HG02970 (cell line): Measurements from ENCODE around the gene CDHR3.
"Not testable (repeated sequence)": the region's sequence is repeated elsewhere in the genome, so short reads cannot be mapped to it uniquely, and the experiment has no call there.

ENCODE experiments used
- ATAC-seq: cut with Tn5 transposase; IDR thresholded peaks from one replicate; pipeline ENCODE4 v1.9.1; 2021; ENCODE audit warnings: mild to moderate bottlenecking, moderate library complexity, moderate number of reproducible peaks; ENCODE audit not compliant: unreplicated experiment, low FRiP score

The CDHR3 gene

DNA sequence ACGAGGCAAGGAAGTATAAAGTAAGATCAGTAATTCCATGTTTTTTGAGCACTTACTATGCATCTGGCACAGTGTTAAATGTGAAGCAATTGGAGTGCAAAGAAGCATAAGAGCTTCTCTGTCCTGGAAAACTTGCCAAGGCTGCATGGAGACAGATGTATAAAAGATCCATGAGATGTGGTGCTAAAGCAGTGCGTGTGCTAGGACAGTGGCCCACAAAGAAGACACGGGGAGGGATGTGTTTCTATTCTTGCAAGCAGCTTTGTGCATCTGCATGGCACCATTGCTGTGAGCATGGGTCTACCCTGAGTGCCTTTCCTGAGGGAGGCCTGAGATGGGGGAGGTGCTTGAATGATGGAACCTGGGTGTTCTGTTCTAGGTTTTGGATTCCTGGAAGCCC is 5.1 kb upstream of the CDHR3 start:
- ATAC-seq, result no peak

DNA sequence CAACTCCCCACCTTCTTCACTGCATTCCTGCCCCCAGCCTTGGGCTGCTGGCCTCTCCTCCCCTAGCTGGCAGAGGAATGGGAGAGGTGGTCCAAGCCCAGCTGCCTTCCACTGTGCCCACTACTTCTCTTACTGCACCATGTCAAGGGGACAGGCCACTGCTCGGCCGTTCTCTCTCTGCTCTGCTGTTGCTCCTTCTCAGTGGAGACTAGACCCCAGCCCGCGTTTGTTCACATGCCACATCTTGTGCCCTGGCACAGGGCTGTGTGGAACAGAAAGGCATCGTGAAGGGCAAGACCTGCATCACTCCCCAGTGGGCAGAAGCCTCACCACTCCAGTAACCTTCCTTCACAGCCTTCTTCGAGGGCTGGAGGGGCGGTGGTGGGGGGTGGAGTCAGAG is 711 bp upstream of the CDHR3 start:
- no peak for ATAC-seq

DNA sequence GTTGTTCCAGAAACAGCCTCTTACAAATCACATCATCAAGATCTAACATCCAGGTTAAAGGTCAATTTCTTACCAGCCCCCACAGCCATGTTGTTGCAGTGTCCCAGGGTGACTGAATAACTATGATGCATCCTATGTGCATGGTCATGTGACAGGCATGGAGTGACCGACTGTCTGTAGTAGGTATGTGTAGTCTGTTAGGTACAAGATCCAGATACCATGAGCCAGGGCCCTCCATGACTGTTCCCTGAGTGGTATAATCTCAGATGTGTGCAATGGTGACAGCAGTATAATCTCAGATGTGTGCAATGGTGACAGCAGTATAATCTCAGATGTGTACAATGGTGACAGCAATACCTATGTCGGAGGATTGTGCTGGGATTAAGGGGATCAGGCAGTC is 8.8 kb downstream of the CDHR3 start:
- ATAC-seq, result no peak

DNA sequence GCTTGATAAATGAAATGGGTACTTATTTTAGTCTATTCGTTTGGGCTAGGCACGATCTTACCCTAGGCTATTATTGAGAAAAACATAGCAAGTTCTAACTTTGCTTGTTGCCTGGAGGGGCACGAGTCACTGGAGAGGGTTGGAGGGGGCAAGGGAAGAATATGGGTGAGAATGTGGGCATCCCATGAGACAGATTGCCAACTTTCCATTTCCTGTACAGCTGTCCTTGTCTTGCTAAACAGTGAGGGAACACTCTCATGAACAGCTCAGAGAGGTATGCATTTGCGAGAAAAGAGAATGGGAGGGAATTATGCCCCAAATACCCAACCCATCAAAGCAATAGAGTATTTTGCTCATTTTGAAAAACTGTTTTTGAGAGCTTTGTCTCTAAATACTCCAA is 9.2 kb downstream of the CDHR3 start:
- no peak for ATAC-seq

DNA sequence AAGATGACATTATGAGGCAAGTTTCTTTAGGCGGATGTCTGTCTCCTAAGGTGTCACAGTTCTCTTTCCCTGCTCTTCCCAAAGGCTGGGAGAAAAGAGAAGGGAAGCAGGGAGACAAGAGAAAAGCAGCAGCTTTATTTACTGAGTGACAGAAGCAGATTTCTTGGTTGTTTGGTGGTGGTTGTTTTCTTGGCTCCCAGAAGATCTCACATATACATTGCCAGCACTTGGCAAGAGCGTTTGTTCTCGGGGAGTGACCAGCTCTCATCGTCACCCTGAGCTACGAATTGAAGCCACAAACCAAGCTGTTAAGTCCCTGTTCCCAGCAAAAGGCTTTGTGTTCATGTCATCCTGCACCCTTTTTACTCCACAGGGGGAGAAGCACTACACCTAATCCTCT is 11.4 kb downstream of the CDHR3 start:
- ATAC-seq, result no peak

DNA sequence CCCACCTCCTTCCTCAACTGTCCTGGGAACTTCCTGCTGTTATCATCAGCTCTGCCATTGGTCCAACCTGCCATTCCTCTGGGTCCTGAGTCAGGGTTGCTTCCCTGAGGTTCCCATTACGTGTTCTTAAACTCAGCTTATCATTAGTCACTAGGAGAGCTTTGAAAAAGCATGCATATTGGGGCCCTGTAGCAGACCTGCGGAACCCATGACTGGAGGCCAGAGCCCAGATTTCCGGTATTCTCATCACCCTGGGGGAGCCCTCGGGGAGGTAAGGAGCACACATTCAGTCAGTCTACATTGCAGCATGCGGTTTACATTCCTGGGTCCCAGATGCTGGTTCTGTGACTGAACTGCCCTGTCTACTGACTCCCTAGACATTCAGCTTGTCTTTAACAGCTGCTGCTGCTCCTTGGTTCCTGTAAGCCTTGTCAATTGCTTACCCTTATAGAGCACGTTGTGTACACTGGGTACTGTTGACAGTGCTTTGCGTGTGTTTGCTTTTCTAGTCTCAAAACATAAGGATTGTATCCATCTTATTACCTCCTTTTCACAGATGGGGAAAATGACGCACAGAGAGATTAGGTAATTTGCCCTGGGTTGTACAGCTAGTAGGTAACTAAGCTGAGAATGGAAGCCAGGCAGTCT is 12.8 kb downstream of the CDHR3 start:
- ATAC-seq, result no peak

DNA sequence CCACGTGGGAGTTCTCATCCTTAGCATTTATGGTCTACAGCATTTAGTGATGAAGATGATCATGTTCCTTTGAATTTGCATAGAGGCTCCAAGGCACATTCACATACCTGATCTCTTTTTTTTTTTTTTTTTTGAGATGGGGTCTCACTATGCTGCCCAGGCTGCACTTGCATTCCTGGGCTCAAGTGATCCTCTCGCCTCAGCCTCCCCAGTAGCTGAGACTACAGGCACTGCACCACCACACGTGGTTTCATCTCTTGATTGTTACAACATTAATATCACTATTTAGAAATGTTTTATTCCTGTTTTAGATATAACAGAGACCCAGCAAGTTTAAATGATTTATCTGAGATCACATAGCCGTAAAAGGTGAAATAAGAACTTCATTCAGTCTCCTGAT is 13.8 kb downstream of the CDHR3 start:
- ATAC-seq, result no peak

DNA sequence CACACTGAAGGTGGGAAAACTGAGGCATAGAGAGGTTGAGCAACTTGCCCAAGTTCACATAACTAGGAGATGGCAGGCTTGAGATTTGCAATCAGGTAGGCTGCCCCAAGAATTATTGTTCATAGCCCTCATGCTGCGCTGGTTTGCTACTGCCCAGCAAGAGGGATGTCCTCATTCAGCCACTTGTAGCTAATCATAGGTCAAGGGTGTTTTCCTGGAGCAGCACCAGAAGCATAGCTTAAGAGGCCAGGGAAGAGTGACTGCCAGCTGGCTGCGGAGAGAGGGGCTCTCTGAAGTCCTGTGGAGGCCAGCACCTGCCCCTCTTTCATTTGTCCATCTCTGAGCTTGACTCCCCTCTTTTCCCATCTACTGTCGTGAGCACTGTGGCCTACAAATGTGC is 15.0 kb downstream of the CDHR3 start:
- ATAC-seq, result no peak

DNA sequence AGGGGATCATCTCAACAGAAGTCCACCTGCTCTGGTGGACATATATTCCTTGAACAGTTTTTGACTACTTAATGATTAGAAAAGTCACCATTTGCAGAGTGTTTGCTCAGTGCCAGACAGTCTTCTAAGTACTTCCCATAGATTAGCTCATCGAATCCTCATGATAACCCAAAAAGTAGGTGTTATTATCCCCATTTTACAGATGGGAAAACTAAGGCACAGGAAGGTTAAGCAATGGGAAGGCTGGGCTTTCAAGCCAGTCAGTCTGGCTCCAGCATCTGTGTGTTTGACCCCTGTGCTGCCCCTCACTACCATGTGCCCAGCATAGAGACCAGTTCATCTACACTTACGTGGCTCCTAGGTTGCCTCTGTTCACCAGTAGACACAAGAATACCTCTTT is 15.9 kb downstream of the CDHR3 start:
- ATAC-seq, result no peak

DNA sequence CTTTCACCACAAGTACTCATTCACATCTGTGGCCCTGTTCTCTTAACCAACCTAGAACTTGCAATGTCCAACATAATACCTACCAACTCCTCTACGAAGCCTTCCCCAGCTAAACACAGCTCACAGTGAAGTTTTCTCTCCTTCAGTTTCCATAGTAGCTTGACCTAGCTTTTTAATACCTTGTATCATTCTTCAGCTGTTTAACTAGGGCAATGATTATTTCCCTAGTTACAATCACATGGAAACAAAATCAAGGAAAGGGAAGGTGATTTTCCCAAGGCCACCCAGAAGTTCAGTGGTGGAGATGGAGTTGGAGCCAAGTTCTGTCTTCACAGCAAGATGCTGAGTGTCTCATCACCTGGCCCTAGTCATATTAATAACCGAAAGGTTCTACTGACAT is 16.3 kb downstream of the CDHR3 start:
- no peak for ATAC-seq

DNA sequence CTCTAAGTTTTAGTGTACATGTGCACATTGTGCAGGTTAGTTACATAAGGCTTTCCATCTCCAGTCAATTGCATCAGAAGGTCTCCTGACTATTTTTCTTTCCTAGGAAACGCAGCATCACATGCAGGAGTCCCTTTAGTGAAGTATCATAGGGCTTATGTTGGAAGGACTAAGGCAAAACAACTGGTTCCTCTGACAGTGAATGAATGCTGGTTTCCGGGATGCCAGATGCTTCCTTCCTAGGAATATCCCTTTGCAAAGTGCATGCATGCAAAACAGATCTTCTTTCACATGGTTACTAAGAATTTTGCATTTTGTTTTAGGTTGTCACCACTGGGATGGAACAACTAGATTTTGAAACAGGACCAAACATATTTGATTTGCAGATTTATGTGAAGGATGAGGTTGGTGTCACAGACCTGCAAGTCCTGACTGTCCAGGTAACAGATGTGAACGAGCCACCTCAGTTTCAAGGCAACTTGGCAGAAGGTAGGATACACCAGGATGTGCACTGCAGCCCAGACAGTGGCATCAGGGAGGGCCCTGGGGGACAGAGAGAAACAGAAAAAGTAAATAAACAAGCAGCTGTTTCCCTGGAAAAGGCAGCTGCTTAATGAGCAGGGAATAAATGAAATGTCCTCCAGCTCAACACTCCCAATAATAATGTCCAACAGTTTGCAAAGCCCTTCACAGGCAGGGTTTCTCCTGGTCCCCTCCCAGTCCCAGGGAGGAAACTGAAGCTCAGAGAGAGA is 17.8 kb downstream of the CDHR3 start:
- ATAC-seq, result no peak

DNA sequence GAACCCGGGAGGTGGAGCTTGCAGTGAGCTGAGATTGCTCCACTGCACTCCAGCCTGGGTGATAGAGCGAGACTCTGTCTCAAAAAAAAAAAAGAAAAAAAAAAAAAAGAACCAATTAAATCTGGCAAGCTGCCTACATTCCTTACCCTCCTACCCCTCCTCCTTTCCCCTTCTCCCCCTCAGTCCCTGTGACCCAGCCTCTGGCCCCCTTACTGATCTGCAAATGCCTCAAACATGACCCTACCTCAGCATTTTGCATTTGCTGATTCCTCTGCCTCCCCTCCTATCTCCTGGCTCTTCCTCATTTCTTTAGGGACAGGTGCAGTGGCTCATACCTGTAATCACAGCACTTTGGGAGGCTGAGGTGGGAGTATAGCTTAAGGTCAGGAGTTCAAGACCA is 19.3 kb downstream of the CDHR3 start:
- ATAC-seq, result no peak

DNA sequence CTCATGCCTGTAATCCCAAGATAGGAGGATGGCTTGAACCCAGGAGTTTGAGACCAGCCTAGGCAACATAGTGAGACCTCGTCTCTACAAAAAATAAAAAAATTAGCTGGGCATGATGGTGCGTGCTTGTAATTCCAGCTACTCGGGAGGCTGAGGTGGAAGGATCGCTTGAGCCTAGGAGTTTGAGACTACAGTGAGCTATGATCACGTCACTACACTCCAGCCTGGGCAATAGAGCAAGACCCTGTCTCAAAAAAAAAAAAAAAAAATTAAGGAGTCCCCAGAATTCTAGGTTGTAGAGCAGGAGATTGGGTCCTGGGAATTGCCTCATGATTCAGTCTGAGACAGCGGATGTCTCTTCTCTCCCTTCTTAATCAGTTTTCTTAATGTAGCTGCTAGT is 21.7 kb downstream of the CDHR3 start:
- ATAC-seq, result not testable (repeated sequence)

DNA sequence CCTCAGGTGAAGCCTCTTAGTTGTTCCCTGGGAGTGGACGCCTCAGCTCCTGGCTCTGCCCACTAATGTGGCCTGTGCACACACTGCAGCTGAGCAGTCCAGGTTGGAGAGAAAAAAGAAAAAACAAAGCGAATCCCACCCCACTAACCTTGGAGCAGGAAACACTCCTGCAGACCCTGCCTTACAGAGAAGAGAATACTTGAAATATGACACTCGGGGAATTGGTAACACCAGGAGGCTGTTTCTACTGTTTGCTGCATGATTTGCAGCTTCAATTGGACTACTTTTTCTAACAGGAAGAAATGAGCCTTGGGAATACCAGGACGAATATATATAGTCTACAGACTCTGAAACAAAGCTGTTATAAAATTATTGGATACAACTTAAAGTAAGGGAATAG is 22.2 kb downstream of the CDHR3 start:
- ATAC-seq, result no peak

DNA sequence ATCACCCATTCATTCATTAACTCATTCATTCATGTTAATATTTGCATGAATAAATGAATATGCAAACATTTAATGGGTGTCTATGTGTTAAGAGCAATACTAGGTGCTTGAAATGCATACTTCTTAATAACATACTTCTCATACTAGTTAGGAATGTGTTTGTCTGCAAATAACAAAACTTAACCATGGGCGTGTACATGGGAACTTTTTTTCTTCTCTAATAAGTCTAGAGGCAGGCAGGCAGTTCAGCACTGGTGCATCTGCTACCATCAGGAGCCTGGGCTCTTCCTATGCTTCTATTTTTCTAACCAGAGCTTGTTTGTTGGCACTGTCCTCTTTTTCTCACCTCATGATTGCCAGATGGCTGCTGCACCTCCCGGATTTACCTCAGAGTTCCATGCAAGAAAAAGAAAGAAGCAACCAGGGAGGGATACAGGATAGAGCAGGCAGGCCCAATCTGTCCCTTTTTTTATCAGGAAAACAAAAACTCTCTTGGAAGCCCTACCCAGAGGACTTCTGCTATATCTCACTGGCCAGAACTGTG is 22.7 kb downstream of the CDHR3 start:
- ATAC-seq, result no peak

DNA sequence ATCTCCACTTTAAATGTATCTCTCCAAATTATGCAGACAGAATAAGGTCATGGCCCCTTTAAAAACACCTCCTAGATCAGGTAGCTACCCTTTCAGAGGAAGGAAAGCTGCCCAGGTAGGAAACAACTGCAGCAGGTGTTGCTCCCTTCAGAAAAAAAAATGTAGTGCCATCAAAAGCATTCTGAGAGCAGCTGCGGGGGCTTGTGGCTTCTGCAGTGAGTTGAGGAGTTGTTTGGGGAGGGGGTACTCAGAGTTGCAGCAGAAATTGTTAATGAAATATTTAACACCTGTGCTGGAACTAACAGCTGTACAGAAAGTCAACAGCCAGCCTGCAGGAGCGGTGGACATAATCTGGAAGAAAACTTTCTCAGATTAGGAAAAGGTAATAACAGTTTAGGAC is 24.0 kb downstream of the CDHR3 start:
- ATAC-seq, result no peak

DNA sequence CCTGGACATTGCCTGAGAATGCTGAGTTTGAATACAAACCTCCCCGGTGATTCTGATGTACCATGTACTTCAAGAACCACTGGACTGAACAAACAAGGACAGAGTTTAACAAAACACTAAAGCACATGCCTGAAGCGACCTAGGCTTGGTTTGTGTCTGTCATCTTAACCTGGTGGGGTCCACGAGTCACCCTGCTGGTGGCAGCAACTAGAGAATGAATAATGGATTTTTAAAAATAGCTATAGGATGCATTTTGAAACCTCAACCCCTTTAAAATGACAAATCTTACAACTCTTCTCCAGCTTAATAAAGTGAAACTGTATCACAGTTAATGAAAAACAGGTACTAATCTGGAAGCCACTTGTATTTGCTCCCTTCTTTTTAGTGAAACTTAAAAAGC is 25.2 kb downstream of the CDHR3 start:
- ATAC-seq, result no peak

DNA sequence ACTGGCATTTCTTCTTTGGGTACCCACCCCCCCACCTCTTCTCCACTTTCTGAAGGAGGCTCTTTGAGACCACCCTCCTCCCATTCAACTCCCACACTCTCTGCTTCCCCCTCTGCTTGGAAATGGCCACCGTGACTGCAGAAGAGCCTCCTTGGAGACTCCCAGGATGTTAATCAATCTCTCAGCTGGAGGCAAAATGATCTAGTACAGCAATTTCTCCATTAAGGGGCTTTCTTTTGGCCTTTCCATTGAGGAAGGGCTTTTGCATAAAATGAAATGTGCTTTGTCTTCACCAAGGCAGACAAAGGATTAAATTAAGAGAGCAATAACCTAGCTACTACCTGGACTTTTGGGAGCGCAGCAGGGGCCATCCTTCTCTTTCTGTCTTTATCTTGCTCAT is 26.1 kb downstream of the CDHR3 start:
- ATAC-seq, result no peak

DNA sequence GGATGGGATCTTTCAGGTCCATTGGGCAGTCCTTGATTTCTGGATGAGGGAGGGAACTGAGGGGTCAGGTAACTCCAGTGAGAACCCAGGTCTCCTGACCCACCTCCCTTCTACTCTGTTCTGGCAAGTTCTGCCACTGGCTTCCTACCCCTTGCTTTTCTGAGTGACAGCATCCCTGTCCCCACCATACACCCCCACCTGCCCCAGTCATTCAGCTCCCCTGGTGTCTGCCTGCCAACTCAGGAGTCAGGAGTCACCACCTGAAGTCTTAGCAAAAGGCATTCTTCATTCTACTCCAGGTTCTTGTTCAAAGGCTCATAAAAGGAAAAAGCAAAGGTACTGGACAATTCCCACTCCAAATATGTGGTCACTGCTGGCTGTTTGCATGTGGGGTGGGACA is 26.6 kb downstream of the CDHR3 start:
- ATAC-seq, result no peak

DNA sequence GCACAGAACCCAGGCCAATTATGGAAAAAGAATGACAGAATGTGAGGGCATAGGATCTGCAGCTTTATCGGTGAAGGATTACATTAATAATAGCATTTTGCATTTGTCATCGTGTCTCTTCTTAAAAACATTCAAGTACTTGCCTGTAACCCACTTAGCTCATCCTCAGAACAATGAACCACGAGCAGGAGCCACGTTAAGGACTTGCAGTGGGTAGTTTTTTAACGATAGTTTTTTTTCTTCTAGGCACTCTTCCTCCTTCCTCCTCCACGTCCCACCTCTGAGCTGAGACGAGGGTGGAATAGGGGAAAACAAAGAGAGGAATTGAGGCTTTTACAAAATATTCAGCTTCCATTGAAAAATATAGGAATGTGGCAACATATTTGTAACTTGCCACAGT is 27.1 kb downstream of the CDHR3 start:
- ATAC-seq, result no peak

DNA sequence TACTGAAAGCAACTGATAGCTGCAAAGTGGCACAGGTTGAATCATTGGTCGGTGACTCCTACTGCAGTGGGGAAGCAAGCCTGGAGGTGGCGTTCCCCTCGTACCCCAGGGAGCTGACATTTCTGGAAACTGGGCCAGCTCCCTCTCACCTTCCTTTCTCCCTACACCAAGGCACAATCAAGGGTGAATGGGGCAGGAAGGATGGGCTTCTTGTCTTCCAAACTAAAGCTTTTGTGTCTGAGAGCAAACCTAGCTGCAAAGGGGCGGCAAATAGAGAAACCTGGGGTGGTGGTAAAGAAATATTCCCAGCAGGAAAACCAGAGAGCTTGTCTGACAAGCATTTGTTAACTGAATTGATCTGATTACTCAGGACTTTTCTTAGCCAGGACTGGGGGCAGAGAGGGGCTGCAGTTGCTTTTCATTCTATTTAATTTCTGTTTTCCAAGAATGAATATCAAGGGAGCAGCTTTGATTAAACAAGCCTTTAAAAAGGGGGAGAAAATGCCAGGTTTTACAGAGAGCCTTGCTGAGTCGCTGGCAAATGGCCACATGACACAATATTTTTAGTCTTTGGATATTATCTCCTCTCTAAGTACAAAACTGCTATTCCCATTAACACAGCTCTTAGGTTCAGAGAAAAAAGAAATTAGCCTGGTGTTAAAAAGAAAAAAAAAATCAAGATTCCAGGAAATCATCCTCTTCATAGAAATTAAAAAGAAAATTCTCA is 27.8 kb downstream of the CDHR3 start:
- ATAC-seq, result no peak

DNA sequence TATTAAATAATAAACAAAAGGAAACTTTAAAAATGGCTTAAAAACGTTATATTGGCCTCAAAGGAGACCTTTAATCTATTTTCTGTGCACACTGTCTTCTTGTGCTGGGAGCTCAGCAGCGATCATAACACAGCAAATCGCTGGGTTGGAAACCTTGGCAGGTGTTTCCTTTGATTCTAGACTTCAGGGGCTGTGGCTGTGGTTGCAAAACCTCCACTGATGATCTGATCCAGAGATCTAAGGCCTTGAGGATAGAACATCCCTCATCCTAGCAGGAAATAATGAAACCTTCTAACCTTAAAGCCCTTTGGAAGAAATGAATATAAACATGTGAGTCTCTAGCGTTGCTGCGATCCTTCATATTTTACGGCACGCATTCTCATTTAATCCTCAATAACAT is 29.8 kb downstream of the CDHR3 start:
- ATAC-seq, result no peak
